ENCODE data around the gene KAT8.

GRCh38 chr16:31083081-31083480 is 34.4 kb upstream of the KAT8 start:
- TF ChIP-seq CTCF (conservative IDR thresholded peaks at IDR 0.05; ENCODE audit: low read depth, low read length): no peak
- no peak for TF ChIP-seq EZH2 (IDR thresholded peaks at IDR 0.05; ENCODE audit: low read length, unreplicated experiment)

All from PC-3 (cell line).